Fibroblast of villous mesenchyme (primary cell): Measurements from ENCODE around the gene CLASP1. TPM values are rescaled to one million over a fixed set of nuclear protein-coding genes. Genes with fewer than 3 reads are reported as not detected.

ENCODE experiments used
- DNase-seq: peaks from one replicate; pipeline ENCODE4 v3.0.0-alpha.2; 2010; ENCODE audit warnings: low read depth
- H3K4me3 ChIP-seq: 2 replicates; pipeline ENCODE4 v1.5.1; 2011; ENCODE audit warnings: low read depth, mild to moderate bottlenecking, low read length
- CTCF ChIP-seq: IDR thresholded peaks from 2 replicates; pipeline ENCODE4 v1.5.1; 2012; ENCODE audit warnings: low read depth, mild to moderate bottlenecking, low read length; ENCODE audit not compliant: insufficient read depth
- total RNA-seq: library from RNA; depleted of rRNA; stranded (reverse); fragments of >200 nt; gene quantifications from 2 replicates; pipeline ENCODE4 v1.2.3, GENCODE V29; 2012

Gene CLASP1
- total RNA-seq, 1 donor = 58.3 TPM

DNA sequence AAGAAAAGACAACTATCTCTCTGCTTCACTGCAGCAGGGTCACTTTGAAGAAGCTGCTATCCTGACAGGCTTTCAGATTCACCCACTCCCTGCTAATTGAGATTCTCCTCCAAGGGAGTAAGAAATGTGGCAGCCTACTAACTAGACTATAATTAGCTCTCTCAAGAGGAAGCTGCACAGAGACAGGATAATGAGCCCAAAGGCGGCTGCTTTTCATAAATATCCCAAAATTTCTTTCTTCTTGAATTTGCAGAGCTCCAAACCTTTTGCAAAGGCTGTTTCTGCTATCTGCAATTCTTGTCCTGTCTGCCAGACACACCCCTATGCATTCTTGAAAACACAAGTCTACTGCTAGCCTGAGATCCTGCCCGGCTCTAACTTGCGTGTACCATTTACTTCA lies 172.6 kb downstream of the CLASP1 start:
- TF ChIP-seq CTCF = no peak
- no peak for DNase-seq
- no peak overlapping the region for H3K4me3 ChIP-seq

DNA sequence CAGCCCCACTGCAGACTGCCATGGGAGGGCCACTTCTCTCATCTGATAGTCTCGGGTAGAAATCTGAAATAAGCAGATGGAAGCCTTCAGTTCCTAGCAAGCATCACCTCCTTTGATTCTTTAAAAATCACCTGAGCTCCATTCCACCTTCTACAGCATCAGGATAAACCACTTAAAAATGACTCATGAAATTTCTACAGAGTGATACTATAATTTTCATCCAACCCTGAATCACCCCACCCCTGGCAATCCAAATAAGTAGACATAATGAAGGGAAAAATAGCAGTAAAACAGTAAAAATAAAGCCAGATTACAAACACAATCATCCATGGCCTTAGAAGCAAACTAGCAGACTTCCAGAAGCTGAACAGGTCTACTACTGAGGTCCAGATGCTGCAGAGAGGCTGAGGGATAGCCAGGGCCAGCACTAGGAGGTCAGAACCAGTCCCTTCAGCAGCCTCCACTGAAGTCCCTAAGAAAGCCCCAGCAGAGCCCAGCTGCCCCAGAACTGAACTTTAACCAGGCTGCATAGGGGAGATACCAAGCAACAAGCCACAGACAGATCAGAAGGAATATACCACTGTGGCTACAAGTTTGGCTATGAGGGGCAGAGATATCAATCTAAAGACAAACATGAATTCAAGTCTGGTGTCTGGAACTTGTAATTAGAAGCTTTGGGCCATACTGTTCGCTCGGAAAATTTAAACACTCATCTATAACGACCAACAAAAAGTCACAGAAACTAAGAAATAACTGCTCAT lies 173.3 kb downstream of the CLASP1 start:
- no peak overlapping the region for H3K4me3 ChIP-seq
- DNase-seq = no peak
- no peak for TF ChIP-seq CTCF

- no peak for DNase-seq
- no peak for TF ChIP-seq CTCF
- no peak overlapping the region for H3K4me3 ChIP-seq
Measured at GRCh38 chr2:121473512-121473911, 175.8 kb downstream of the CLASP1 start.

DNA sequence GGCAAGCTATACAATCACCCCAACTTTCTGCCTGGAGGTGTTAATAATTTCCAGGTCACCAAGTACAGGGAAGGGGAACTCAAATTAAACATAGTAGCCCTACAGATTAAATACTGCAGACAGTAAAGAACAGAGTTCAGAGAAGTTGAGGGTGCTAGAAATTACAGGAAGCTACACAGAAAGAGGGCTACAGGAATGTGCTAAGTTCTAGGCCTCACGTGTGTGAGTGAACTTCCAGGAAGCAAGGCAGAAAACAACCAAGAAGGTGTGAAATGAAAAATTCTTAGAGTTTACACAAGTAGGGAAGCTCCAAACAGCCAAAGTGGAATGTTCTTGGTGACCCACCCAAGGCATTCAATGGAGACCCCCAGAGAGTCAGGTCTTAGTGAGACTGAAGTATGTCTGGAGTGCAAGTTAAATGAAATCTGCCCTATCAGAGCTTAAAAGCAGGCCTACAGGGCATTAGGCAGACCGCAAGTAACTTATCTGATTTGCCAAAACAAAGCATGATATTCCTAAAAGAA lies 176.7 kb downstream of the CLASP1 start:
- TF ChIP-seq CTCF = no peak
- no peak overlapping the region for H3K4me3 ChIP-seq
- no peak for DNase-seq

DNA sequence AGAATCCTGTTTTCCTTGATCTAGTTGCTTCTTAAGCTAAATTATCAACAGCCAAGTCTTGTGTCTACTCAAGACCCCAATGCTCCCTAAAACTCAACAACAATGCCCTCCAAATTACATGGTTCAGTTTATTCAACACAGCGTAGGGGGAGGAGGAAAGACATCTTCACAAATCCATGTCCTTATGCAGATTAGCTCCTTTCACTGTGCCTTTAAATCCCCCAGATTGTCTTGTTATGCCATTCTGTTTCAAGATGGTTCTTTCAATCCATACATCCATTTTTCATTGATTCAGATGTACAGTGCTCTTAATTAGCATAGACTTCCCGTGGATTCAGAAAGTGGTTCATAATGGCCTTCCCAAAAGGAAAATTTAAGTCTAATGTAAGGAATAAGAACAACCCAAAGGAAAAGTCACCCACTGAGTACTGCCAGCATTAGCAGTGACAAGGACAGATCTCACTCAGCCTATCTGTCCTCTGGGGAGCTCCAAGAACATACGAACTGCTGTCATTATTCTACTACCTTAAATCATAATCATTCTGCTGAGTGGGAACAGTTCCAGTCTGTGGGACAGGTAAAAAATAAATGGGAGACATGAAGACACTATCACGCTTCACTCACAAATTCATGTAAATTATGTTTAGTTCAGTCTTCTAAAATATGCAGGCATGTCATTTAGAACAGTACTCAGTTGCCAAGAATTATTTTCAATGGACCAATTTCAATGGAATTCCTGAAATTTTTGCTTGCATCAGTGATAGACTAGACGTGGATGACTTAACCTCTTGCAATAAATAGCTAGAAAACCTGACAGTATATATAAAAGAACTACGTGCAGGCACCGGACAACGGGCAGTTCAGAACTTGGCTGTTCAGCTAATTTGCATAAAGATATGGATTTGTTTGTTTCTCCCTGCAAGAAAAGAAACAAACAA lies 177.5 kb downstream of the CLASP1 start:
- H3K4me3 ChIP-seq = no peak overlapping the region
- DNase-seq = peak; percentile 44
- TF ChIP-seq CTCF = no peak

DNA sequence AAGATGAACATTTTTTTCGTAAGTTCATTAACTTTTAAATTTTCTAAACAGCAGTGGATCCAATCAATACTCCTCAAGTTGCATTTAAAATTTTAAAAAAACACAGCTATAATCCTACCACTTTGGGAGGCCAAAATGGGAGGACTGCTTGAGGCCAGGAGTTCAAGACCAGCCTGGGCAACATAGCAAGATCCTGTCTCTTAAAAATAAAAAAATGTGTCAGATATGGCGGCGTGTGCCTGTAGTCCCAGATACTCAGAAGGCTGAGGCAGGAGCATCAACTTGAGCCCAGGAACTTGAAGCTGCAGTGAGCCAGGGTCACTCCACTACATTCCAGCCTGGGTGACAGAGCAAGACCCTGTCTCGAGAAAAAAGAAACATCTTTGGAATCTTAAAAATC lies 178.3 kb downstream of the CLASP1 start:
- DNase-seq = no peak
- no peak overlapping the region for H3K4me3 ChIP-seq
- TF ChIP-seq CTCF = no peak
